Hematopoietic multipotent progenitor cell treated with erythropoietin and hydrocortisone succinate and interleukin-3 and kit ligand, for 8 days (in vitro differentiated cells): ENCODE results near the gene ANKRD18A.

Experiments used
- DNase-seq: peaks from one replicate; pipeline ENCODE4 v3.0.0-alpha.2; 2015

The ANKRD18A gene

GRCh38 chr9:38526591-38526990, 93.8 kb downstream of the ANKRD18A start:
- no peak for DNase-seq

- DNase-seq, result no peak
Measured at GRCh38 chr9:38523121-38523520, 97.3 kb downstream of the ANKRD18A start.

GRCh38 chr9:38521762-38522161, 98.6 kb downstream of the ANKRD18A start:
- no peak for DNase-seq
